PC-3 (cell line): Measurements from ENCODE around the gene MGAT4A. TPM values are rescaled to one million over a fixed set of nuclear protein-coding genes. Genes with fewer than 3 reads are reported as not detected.

Experiments
- ATAC-seq: fragments of 200-7000 bp; cut with Tn5 transposase; 2 replicates; pipeline ENCODE4 v1.9.1; 2020; ENCODE audit warnings: mild to moderate bottlenecking, moderate library complexity
- BruUV-seq: library from RNA; stranded (reverse); fragments of 400-500 nt; replicated peaks from 2 replicates; lab custom pipeline; 2021; lab: Mats Ljungman, UMichigan
- CTCF ChIA-PET: fragments of 300-600 bp; sonication (Branson Sonifier 250); formaldehyde crosslinking; loops from one replicate; lab custom pipeline; 2022; ENCODE audit warnings: antibody characterized with exemption; lab: Charles Lee
- POLR2A ChIA-PET: fragments of 300-600 bp; sonication (Branson Sonifier 250); formaldehyde crosslinking; loops from one replicate; lab custom pipeline; 2022; ENCODE audit warnings: antibody characterized with exemption; ENCODE audit not compliant: unreplicated experiment; lab: Charles Lee
- DNase-seq: peaks from one replicate; pipeline ENCODE4 v3.0.0-alpha.2; 2015
- H2AFZ ChIP-seq: fragments of 300-600 bp; sonication (generic); 2 replicates; pipeline ENCODE4 v1.6.0; 2016; ENCODE audit warnings: antibody characterized with exemption, low read length
- H3F3A ChIP-seq: fragments of 300-600 bp; sonication (generic); one replicate; pipeline ENCODE4 v1.6.0; 2017; ENCODE audit warnings: antibody characterized with exemption, low read length, control low read depth, mild to moderate bottlenecking; ENCODE audit not compliant: unreplicated experiment
- H3K27ac ChIP-seq: fragments of 300-600 bp; sonication (generic); 2 replicates; pipeline ENCODE4 v1.5.1; 2016; ENCODE audit warnings: mild to moderate bottlenecking, low read length
- H3K27me3 ChIP-seq: fragments of 300-600 bp; sonication (generic); 2 replicates; pipeline ENCODE4 v1.6.1; 2016; ENCODE audit warnings: low read length, mixed read lengths
- H3K36me3 ChIP-seq: fragments of 300-600 bp; sonication (generic); 2 replicates; pipeline ENCODE4 v1.6.1; 2016; ENCODE audit warnings: low read depth, mixed run types, low read length, mixed read lengths
- H3K4me1 ChIP-seq: fragments of 300-600 bp; sonication (generic); 2 replicates; pipeline ENCODE4 v1.5.1; 2016; ENCODE audit warnings: low read length; ENCODE audit not compliant: insufficient read depth
- H3K4me2 ChIP-seq: fragments of 300-600 bp; sonication (generic); 2 replicates; pipeline ENCODE4 v1.6.0; 2016; ENCODE audit warnings: low read length
- H3K4me3 ChIP-seq: fragments of 300-600 bp; sonication (generic); 2 replicates; pipeline ENCODE4 v1.5.1; 2016; ENCODE audit warnings: mild to moderate bottlenecking, low read length, mixed read lengths
- H3K79me2 ChIP-seq: fragments of 300-600 bp; sonication (generic); 2 replicates; pipeline ENCODE4 v1.6.1; 2017; ENCODE audit warnings: low read length, mixed read lengths
- H3K9ac ChIP-seq: fragments of 300-600 bp; sonication (generic); 2 replicates; pipeline ENCODE4 v1.6.0; 2016; ENCODE audit warnings: mild to moderate bottlenecking, low read length
- H3K9me2 ChIP-seq: fragments of 300-600 bp; sonication (generic); replicated peaks from 2 replicates; pipeline ENCODE4 v1.6.1; 2016; ENCODE audit warnings: mixed run types, low read length, mixed read lengths
- H3K9me3 ChIP-seq: fragments of 300-600 bp; sonication (generic); 2 replicates; pipeline ENCODE4 v1.6.1; 2016; ENCODE audit warnings: low read length, mixed read lengths
- H4K20me1 ChIP-seq: fragments of 300-600 bp; sonication (generic); 2 replicates; pipeline ENCODE4 v1.6.1; 2016; ENCODE audit warnings: low read length, mixed read lengths
- CTCF ChIP-seq: fragments of 300-600 bp; sonication (generic); conservative IDR thresholded peaks from 2 replicates; pipeline ENCODE4 v1.5.1; 2017; ENCODE audit warnings: antibody characterized with exemption, low read depth, mild to moderate bottlenecking, low read length
- EZH2 ChIP-seq: fragments of 300-600 bp; sonication (generic); IDR thresholded peaks from one replicate; pipeline ENCODE4 v1.6.1; 2017; ENCODE audit warnings: antibody characterized with exemption, mild to moderate bottlenecking, low read length; ENCODE audit not compliant: unreplicated experiment
- EZH2phosphoT487 ChIP-seq: fragments of 300-600 bp; sonication (generic); IDR thresholded peaks from 2 replicates; pipeline ENCODE4 v1.6.1; 2018; ENCODE audit warnings: mild to moderate bottlenecking, antibody characterized with exemption, low read length, borderline replicate concordance
- intact Hi-C: fragments of 100-400 bp; cut with micrococcal nuclease; formaldehyde crosslinking; loops from 2 replicates; pipeline ENCODE4 v1.9.0; 2023
- total RNA-seq: library from RNA; depleted of rRNA; stranded (reverse); fragments of >200 nt; gene quantifications from 2 replicates; pipeline ENCODE4 v1.2.3, GENCODE V29; 2014

Gene MGAT4A
- total RNA-seq, 1 experiment from 2014 or later = 6.1 TPM

GRCh38 chr2:98586551-98587140 is 144.3 kb downstream of the MGAT4A start:
- intact Hi-C loops = no loop called here
- DNase-seq (no peak), ATAC-seq (no peak)
- Histone ChIP-seq H3K9me3 (no peaks in the 10 kb centered on the region), H3K27me3 (no peaks in the 10 kb centered on the region), H3K4me2 (no peak overlapping the region), H3K9ac (no peak overlapping the region), H3F3A (no peaks in the 10 kb centered on the region), H3K4me3 (no peak overlapping the region), H3K79me2 (no peaks in the 10 kb centered on the region), H3K36me3 (peaks cover 2% of the 10 kb centered on the region; the same call in 1 of the 2 replicates), H3K27ac (no peak overlapping the region), H3K4me1 (no peaks in the 10 kb centered on the region), H3K9me2 (no peaks in the 10 kb centered on the region), H2AFZ (no peak overlapping the region), H4K20me1 (no peaks in the 10 kb centered on the region)
- POLR2A ChIA-PET = no interaction called here
- TF ChIP-seq CTCF = no peak
- BruUV-seq = no TSS peak
- CTCF ChIA-PET = no interaction called here

GRCh38 chr2:98585386-98585785 is 145.5 kb downstream of the MGAT4A start:
- no peaks in the 10 kb centered on the region for H4K20me1 ChIP-seq
- H3K27me3 ChIP-seq = no peaks in the 10 kb centered on the region
- H3K4me1 ChIP-seq = no peaks in the 10 kb centered on the region
- H2AFZ ChIP-seq = no peak overlapping the region
- no peaks in the 10 kb centered on the region for H3K9me3 ChIP-seq
- TF ChIP-seq CTCF = no peak
- TF ChIP-seq EZH2 = no peak
- TF ChIP-seq EZH2phosphoT487 = no peak
- no peaks in the 10 kb centered on the region for H3K79me2 ChIP-seq
- H3K4me3 ChIP-seq = no peak overlapping the region
- no peaks in the 10 kb centered on the region for H3F3A ChIP-seq
- no peak overlapping the region for H3K9ac ChIP-seq
- intact Hi-C loops = no loop called here
- no peak overlapping the region for H3K27ac ChIP-seq
- ChIA-PET POLR2A (no interaction called here), CTCF (interaction anchor here (0.6 kb wide), 1 partner anchor 173 kb away, joined by 3 read pairs; no protein-coding TSS in a partner anchor)
- peaks cover 2% of the 10 kb centered on the region; the same call in 1 of the 2 replicates for H3K36me3 ChIP-seq
- H3K4me2 ChIP-seq = no peak overlapping the region
- ATAC-seq (no peak), DNase-seq (no peak)
- H3K9me2 ChIP-seq = no peaks in the 10 kb centered on the region
- no TSS peak for BruUV-seq

- intact Hi-C loops = no loop called here
- BruUV-seq = no TSS peak
- TF ChIP-seq EZH2 (no peak), EZH2phosphoT487 (no peak), CTCF (no peak)
- Histone ChIP-seq H4K20me1 (no peaks in the 10 kb centered on the region), H3K27me3 (no peaks in the 10 kb centered on the region), H3K4me2 (no peak overlapping the region), H3K9me3 (no peaks in the 10 kb centered on the region), H3F3A (no peaks in the 10 kb centered on the region), H3K79me2 (no peaks in the 10 kb centered on the region), H3K4me3 (no peak overlapping the region), H2AFZ (no peak overlapping the region), H3K4me1 (no peaks in the 10 kb centered on the region), H3K9me2 (no peaks in the 10 kb centered on the region), H3K27ac (no peak overlapping the region), H3K36me3 (peaks cover 2% of the 10 kb centered on the region; the same call in 1 of the 2 replicates), H3K9ac (no peak overlapping the region)
- ATAC-seq (no peak), DNase-seq (no peak)
- POLR2A ChIA-PET = interaction anchor here (0.7 kb wide), 1 partner anchor 831 kb away, joined by 4 read pairs; no protein-coding TSS in a partner anchor
- CTCF ChIA-PET = interaction anchor here (0.6 kb wide), 1 partner anchor 171 kb away, joined by 3 read pairs; no protein-coding TSS in a partner anchor
These were observed 146.9 kb downstream of the MGAT4A start for GRCh38 chr2:98583816-98584618.
